SK-N-MC (cell line): ENCODE measurements around the gene TXNRD2.

Experiments used
- EZH2 ChIP-seq: fragments of 200-600 bp; sonication (generic); IDR thresholded peaks from one replicate; pipeline ENCODE4 v1.6.1; 2017; ENCODE audit warnings: antibody characterized with exemption
- FOXP2 ChIP-seq: optimal IDR thresholded peaks from 2 replicates; pipeline ENCODE3; 2011; ENCODE audit warnings: mild to moderate bottlenecking, moderate library complexity; ENCODE audit not compliant: insufficient read depth; ENCODE audit errors: extremely low read length, control extremely low read depth
- POLR2AphosphoS5 ChIP-seq: IDR thresholded peaks from 2 replicates; pipeline ENCODE4 v1.6.1; 2012; ENCODE audit warnings: mild to moderate bottlenecking, low read depth, low read length, borderline replicate concordance

- no peak for TF ChIP-seq EZH2
- TF ChIP-seq POLR2AphosphoS5: no peak
- no peak for TF ChIP-seq FOXP2
Measured at GRCh38 chr22:19969141-19969928, 27.7 kb upstream of the TXNRD2 start.
